Nephron progenitor cell (in vitro differentiated cells): ENCODE measurements around the gene DGUOK.

ENCODE experiments used
- DNase-seq: peaks from one replicate; pipeline ENCODE4 v3.0.0; 2021
- H3K27ac Mint-ChIP-seq: 2 replicates; pipeline ENCODE4 v1.8.0; 2021; ENCODE audit warnings: mild to moderate bottlenecking, moderate library complexity, mixed read lengths
- H3K27me3 Mint-ChIP-seq: 2 replicates; pipeline ENCODE4 v1.8.0; 2021; ENCODE audit warnings: mild to moderate bottlenecking, low read depth, mixed read lengths; ENCODE audit not compliant: poor library complexity
- H3K36me3 Mint-ChIP-seq: 2 replicates; pipeline ENCODE4 v1.8.0; 2021; ENCODE audit warnings: low read depth, mixed read lengths
- H3K4me1 Mint-ChIP-seq: 2 replicates; pipeline ENCODE4 v1.8.0; 2021; ENCODE audit warnings: mixed read lengths
- H3K4me3 Mint-ChIP-seq: 2 replicates; pipeline ENCODE4 v1.8.0; 2021; ENCODE audit warnings: mild to moderate bottlenecking, moderate library complexity, mixed read lengths
- H3K9me3 Mint-ChIP-seq: 2 replicates; pipeline ENCODE4 v1.8.0; 2021; ENCODE audit warnings: mild to moderate bottlenecking, moderate library complexity, mixed read lengths
- TF ChIP-seq, protein P1 (sequence below): fragments of 200-600 bp; sonication (generic); IDR thresholded peaks from 2 replicates; pipeline ENCODE4 v1.5.0; 2021; ENCODE audit warnings: antibody characterized with exemption

Gene DGUOK

DNA sequence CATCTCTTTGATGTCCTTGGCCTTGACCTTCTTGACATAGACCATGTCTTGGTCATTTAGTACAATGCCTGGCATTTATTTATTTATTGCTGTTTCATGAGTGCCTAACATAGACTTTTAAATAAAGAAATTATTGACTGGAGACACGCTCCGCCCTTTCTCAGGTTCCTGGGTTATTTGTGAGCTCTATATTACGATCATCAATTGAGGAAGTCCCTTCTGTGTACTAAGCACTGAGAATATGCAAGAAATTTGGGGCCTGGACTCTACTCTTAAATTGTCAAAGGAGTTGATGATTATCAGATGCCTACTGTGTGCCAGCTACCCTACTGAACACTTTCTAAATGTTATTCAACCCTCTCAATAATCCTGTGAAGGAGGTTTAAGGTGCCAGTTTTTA is 38.4 kb downstream of the DGUOK start:
- H3K27ac Mint-ChIP-seq, result no peak overlapping the region
- no peak overlapping the region for H3K4me3 Mint-ChIP-seq
- peaks cover 22% of the 10 kb centered on the region for H3K36me3 Mint-ChIP-seq
- TF ChIP-seq, protein P1, sequence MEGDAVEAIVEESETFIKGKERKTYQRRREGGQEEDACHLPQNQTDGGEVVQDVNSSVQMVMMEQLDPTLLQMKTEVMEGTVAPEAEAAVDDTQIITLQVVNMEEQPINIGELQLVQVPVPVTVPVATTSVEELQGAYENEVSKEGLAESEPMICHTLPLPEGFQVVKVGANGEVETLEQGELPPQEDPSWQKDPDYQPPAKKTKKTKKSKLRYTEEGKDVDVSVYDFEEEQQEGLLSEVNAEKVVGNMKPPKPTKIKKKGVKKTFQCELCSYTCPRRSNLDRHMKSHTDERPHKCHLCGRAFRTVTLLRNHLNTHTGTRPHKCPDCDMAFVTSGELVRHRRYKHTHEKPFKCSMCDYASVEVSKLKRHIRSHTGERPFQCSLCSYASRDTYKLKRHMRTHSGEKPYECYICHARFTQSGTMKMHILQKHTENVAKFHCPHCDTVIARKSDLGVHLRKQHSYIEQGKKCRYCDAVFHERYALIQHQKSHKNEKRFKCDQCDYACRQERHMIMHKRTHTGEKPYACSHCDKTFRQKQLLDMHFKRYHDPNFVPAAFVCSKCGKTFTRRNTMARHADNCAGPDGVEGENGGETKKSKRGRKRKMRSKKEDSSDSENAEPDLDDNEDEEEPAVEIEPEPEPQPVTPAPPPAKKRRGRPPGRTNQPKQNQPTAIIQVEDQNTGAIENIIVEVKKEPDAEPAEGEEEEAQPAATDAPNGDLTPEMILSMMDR, result no peak
- H3K9me3 Mint-ChIP-seq, result peaks cover 12% of the 10 kb centered on the region
- H3K4me1 Mint-ChIP-seq, result peaks cover 13% of the 10 kb centered on the region
- no peak for DNase-seq
- peaks cover 12% of the 10 kb centered on the region for H3K27me3 Mint-ChIP-seq

DNA sequence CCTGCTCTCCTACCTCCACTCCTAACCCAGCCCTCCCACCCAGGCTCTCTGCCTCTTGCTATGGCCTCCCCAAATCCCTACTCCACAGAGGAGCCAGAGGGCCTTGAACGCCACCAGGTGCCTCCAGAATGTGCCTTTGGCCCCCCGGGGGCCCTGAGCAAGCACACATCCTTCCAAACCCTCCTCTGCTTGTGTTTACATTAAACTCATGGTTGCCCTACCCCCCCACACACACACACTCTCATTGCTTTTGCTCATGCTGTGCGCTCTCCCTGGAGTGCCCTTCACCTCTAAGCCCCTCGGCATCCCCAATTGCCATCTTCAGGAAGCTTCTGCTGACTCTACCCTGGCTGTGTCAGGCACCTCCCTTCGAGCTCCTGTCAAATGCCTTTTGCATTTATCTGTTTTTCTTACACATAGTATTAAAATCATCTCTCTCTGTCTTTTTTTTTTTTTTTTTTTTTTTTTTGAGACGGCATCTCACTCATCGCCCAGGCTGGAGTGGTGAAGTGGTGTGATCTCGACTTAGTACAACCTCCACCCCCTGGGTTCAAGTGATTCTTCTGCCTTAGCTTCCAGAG is 41.8 kb downstream of the DGUOK start:
- H3K4me3 Mint-ChIP-seq, result no peak overlapping the region
- TF ChIP-seq, protein P1, result no peak
- no peaks in the 10 kb centered on the region for H3K9me3 Mint-ChIP-seq
- peaks cover 23% of the 10 kb centered on the region for H3K27me3 Mint-ChIP-seq
- no peak for DNase-seq
- H3K36me3 Mint-ChIP-seq, result no peaks in the 10 kb centered on the region
- H3K27ac Mint-ChIP-seq, result no peak overlapping the region
- peaks cover 27% of the 10 kb centered on the region for H3K4me1 Mint-ChIP-seq

DNA sequence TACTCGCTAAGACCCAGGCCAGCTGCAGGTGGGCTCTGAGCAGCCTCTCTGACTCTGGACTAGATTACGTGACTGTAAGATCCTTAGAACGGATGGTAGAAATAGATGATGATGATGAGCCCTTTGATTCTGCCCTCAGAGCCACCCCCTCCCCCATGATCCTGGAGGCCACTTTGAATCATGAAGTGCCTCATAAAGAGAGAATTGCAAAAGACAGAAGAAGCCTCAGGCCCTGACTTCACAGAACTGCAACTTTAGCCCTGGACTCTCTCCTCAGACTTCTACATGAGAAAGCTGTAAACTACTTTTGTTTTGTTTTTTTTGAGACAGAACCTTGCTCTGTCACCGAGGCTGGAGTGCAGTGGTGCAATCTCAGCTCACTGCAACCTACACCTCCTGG is 42.7 kb downstream of the DGUOK start:
- peaks cover 27% of the 10 kb centered on the region for H3K4me1 Mint-ChIP-seq
- no peaks in the 10 kb centered on the region for H3K9me3 Mint-ChIP-seq
- no peaks in the 10 kb centered on the region for H3K36me3 Mint-ChIP-seq
- TF ChIP-seq, protein P1, result no peak
- no peak overlapping the region for H3K4me3 Mint-ChIP-seq
- H3K27me3 Mint-ChIP-seq, result peaks cover 23% of the 10 kb centered on the region
- no peak for DNase-seq
- no peak overlapping the region for H3K27ac Mint-ChIP-seq

DNA sequence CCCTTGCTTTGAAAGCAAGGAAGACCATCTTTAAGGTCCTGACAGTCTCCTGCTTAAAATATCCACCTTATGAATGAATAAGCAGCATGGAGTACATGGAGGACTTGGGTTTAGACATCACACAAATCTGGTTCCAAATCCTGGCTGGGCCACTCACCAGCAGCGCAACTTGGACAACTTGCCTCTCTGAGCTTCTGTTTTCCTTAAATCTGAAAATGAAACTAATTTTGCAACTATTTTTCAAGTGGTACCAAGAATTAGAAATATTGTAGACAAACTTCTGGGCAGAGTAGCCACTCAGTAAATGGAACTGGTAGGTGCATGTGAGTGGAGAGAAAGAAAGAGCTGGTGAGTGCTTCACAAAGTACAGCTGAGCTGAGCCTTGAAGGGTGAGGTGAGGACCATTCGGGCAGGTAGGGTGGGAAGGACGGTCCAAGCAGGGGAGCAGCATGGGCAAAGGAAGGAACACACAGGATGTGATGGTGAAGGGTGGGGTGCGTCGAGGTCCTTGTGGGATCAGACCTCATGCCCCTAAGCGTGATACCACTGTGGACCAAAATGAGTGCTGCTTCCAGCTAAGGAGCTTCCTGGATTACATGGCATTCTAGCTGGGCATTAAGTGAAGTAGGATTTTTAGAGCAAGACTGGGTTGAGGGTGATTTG is 43.6 kb downstream of the DGUOK start:
- Mint-ChIP-seq H3K4me1 (peaks cover 27% of the 10 kb centered on the region), H3K36me3 (no peaks in the 10 kb centered on the region), H3K9me3 (no peaks in the 10 kb centered on the region), H3K27me3 (peaks cover 23% of the 10 kb centered on the region), H3K4me3 (no peak overlapping the region), H3K27ac (no peak overlapping the region)
- TF ChIP-seq, protein P1, result no peak
- no peak for DNase-seq

DNA sequence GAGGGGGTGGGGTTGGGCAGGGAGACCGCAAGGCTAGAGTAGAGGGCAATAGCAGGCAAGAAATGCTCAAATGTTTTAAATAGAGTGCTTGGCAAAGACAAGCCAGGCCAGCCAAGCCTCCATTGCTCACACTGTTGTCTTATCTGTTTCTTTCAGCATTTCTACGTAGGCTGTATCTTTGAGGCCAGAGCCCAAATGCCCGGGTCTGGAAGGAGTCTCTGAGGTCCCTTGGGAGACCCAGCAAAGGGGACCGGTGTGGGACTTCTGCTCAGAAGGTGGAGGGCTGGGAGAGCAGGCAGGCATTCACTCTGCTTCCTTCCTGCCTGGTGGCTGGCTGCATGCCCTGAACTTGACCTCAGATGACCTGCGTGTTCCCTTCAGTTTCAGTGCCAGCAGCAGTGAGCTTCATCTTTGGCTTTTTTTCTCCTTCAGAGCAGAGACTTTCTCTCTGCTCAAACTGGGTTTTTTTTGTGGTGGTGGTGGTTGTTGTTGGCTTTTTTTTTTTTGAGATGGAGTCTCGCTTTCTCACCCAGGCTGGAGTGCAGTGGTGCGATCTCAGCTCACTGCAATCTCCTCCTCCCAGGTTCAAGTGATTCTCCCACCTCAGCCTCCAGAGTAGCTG is 44.3 kb downstream of the DGUOK start:
- Mint-ChIP-seq H3K27ac (no peak overlapping the region), H3K4me1 (peaks cover 27% of the 10 kb centered on the region), H3K4me3 (no peak overlapping the region), H3K27me3 (peaks cover 27% of the 10 kb centered on the region), H3K9me3 (no peaks in the 10 kb centered on the region), H3K36me3 (no peaks in the 10 kb centered on the region)
- DNase-seq, result peak; percentile 27
- TF ChIP-seq, protein P1, result no peak
